NCI-H748 (cell line): Measurements from ENCODE around the gene CRELD2.

Source experiments
- DNase-seq: peaks from one replicate; lab custom pipeline; 2025; ENCODE audit not compliant: unreplicated experiment; lab: John Stamatoyannopoulos, UW

The CRELD2 gene

DNA sequence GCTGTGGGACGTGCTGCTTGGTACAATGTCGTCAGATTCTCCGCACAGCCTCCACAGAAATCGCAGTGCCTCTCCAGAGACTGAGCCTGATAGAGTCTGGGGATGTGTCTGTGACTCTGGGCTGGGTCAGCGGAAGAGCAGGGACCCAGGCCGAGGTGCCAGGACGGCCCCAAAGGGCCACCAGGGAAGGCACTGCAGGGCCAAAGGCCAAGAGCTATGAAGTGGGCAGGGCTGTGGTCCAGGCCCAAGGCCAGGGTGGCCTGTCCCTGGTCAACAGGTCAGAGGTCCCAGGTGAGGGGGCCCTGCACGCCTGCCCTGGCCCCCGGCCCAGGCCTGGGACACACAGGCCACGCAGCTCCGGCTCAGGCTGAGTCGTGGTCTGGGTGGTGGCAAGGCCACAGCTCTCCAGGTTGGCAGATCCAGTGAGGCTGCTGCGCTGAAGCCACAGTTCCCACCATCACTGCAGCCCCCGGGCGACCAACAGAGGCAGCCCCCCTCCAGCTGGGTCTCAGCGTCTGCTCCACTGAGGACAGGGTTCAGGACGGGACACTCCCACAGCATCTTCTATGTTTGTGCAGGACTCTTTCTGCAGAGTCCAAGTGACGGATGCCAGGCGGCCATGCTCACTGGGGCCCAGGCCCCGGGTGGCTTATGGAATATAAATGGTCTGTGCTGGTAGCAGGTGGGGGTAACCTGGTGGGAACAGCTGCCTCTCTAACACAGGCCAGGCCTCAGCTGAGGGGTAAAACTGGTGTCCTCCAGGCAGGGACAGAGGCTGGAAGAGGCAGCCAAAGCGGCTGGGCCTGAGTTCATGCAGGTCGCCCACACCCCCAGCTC is 37.4 kb downstream of the CRELD2 start:
- no peak for DNase-seq

GRCh38 chr22:49956418-49956770 is 38.0 kb downstream of the CRELD2 start:
- no peak for DNase-seq

DNA sequence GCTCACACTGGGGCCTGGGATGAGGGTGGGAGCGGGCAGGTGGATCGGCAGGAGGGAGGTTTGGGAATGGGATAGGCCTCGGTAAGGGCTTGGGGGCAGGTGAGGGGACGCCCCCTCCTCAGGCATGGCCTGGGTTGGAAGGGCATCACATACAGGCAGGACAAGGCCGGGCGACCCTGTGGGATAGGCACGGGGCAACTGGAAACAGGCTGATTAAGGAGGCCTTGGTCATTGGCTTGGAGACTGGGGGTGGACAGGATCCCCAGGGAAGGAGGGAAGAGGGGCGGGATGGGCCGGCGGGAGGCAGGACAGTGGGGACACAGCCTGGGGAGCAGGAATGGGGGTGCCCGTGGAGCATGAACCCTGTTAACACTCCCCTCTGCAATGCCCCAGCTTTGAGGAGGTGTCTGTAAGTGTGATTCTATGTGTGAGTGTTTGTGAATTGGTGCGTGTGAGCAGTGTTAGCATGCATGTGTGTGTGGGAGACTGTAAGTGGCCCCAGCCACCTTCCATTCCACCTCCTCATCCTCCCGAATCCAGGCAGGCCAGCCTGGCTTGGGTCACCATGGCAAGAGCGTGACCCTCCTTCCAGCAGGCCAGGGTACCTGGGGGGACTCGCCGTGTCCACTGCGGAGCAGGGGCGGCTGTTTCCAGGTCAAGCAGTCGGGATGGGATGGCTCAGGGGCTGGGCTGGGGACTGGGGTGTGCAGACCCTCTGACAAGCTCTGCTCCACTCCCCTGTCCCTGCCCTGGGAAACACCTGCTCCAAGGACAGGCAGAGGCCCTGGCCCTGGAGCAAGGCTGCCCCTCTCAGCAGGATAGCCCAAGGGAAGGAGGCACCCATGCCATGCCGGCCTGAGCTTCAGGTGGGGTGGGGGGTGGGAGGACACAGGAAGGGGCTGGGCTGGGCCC is 38.7 kb downstream of the CRELD2 start:
- no peak for DNase-seq

GRCh38 chr22:49957826-49958365 is 39.5 kb downstream of the CRELD2 start:
- no peak for DNase-seq

- DNase-seq: no peak
These were observed 40.0 kb downstream of the CRELD2 start for GRCh38 chr22:49958366-49958921.

GRCh38 chr22:49958931-49959781 is 40.7 kb downstream of the CRELD2 start:
- no peak for DNase-seq

- no peak for DNase-seq
These were observed 41.3 kb downstream of the CRELD2 start for GRCh38 chr22:49959782-49960158.

DNA sequence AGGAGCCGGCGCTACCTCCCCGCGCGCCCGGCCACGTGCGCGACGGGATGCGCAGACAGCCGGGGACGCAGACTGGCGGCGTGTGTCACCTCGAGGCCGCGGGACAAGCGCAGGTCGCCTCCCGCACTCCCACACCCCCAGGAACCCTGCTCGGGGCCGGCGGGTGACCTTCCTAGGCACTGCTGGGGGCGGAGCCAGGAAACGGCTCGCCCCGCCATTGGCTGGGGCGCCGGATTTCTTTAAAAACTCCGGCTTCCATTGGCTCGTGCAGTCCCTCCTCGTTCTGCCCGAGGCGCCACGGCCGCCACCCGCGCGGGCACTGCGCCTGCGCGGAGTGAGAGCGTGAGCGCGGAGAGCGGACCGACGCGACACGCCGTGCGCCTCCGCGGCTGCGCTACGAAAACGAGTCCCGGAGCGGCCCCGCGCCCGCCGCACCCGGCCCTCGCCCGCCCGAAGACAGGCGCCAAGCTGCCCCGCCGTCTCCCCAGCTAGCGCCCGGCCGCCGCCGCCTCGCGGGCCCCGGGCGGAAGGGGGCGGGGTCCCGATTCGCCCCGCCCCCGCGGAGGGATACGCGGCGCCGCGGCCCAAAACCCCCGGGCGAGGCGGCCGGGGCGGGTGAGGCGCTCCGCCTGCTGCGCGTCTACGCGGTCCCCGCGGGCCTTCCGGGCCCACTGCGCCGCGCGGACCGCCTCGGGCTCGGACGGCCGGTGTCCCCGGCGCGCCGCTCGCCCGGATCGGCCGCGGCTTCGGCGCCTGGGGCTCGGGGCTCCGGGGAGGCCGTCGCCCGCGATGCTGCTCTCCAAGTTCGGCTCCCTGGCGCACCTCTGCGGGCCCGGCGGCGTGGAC is 41.9 kb downstream of the CRELD2 start, which contains the start of gene PIM3:
PIM3 (plus strand) TSS at position 614 of the 846 bp plus-strand sequence; CDS start at position 790, 176 bp downstream.
- DNase-seq: peak; percentile 99

DNA sequence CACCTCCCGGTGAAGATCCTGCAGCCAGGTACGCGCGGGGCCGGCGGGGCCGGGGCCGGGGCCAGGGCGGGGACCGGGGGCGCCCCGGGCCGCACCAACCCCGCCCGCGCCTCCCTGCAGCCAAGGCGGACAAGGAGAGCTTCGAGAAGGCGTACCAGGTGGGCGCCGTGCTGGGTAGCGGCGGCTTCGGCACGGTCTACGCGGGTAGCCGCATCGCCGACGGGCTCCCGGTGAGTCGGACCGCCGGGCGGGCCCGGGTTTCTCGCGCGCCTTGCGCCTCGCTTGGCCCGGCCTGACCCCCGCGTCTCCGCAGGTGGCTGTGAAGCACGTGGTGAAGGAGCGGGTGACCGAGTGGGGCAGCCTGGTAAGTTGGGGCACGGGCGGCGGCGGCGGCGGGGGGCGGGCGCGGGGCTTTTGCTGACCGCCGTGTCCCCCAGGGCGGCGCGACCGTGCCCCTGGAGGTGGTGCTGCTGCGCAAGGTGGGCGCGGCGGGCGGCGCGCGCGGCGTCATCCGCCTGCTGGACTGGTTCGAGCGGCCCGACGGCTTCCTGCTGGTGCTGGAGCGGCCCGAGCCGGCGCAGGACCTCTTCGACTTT is 42.7 kb downstream of the CRELD2 start:
- peak; percentile 68 for DNase-seq

GRCh38 chr22:49961601-49962011 is 43.2 kb downstream of the CRELD2 start:
- DNase-seq: no peak

DNA sequence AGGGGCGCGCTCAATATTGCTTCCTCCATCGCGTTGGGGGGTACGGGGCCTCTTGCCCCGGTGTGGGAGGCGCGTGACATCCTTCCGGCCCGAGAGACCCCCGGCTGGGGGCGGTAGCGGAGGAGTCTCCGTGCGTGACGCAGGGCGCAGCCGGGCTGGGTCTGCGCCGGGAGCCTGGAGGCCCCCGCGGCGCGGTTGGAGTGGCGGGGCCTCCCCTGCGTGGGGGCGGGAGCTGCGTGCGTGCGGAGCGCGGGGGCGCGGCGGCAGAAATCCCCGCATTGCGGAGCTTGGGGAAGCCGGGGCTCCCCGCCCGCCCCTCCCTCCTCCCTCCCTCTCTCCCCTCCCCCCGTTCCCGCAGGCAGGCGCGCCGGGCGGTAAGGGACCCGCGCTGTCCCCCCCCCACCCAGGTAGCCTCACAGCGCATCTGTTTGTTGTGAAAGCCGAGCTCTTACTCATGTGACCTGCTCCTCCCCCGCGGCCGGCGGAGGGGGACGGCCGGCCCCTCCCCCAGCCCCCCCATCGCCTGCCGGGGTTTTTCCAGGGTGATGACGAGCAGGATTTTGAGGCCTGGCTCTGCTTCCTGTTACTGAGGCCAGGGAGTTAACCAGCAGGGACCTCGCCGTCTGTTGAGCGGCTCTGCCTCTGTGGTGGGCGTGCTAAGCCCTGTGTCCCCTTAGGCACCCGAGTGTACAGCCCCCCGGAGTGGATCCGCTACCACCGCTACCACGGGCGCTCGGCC is 43.7 kb downstream of the CRELD2 start:
- DNase-seq: peak; percentile 85

- peak; percentile 45 for DNase-seq
These were observed 44.6 kb downstream of the CRELD2 start for GRCh38 chr22:49962751-49963646.

- DNase-seq: peak; percentile 45
These were observed 45.2 kb downstream of the CRELD2 start for GRCh38 chr22:49963647-49964026.

DNA sequence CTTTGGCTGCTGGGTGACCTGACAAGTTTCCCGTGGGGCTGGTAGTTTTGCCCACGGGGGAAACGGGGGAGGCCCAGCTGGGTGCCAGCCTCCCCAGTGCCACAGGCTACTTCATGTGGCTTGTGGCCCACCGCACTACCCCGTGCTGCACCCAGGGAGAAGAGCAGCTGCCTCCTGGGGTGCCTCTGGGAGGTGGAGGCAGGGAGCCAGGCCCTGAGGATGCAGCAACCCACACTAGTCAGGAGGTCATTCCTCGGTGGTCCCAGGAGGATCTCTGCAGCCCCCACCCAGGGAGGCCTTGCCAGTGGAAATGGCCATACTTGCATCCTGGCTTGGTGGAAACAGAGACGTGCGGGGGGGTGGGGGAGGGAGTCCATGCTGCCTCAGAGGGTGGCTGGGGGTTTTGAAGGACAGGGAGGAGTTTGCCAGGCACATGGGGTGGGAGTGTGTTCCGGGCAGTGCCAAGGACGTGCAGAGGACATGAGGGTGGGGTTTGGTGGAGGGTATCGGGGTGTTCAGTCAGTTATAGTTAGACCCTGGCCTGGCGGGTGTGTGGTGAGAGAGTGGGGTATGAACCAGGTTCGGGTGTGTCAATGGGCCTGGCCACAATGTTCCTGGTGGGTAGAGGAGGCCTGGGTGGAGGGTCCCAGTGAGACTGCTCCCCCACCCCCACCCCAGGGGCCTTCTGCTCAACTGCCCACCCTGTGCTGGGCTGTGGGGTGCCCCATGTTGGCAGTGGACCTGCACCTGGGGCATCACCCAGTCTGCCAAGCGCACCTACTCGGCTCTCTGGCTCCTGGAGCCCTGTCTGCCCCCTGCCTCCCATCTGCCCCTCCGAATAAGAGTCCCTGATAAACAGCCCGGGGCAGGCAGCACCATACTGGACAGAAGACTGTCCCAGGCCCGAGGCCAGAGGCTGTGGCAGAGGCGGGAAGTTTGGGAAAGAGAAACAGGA is 46.0 kb downstream of the CRELD2 start:
- no peak for DNase-seq

DNA sequence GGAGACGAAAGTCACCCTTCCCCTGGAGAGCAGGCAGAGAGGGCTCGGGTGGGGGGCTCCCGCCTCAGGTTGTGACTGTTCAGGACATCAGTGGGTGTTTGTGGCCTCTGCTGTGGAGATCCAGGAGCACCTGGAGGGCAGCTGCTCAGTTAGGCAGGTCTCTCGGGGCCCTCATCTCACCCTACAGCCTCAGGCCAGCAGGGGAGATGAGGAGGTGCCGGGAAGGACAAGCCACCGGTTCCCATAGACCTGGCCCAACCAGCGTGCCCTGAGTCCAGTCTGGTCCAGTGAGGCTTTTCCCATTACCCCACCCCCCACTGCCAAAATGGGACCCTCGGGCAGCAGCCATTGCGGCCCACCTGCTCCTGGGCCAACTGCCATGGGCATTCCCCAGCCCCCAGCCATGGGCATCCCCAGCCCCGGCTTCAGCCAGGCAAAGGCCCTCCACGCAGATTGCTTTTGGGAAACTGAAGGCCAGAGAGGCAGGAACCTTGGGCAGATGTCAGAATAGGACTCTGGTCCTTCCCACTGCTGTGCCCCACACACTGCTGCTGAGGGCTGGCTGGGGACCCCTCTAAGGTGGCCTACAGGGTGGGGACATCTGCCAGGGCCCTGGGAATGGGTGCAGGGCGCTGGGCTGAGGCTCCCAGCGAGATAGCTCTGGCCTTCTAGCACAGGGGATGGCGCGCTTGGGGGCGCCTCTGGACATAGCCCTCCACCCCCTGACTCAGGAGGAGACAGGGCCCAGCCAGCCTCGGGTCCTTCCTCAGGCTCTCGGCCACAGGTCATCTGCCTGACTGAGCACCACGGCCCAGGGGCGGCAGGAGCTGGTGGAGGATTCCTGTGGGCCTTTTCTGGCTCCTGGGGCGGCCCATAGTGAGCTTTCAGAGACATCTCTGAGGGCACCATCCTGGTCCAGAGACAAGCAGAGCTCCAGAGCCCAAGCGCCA is 46.9 kb downstream of the CRELD2 start:
- DNase-seq: no peak
